ENCODE results near the gene MCTP2.

The MCTP2 gene

GRCh38 chr15:94277485-94277884 is 46.1 kb downstream of the MCTP2 start:
- peaks cover 21% of the 10 kb centered on the region for H3F3A ChIP-seq (ENCODE audit: insufficient read depth)
- H3K9me3 ChIP-seq (ENCODE audit: insufficient read depth, low read length) = no peaks in the 10 kb centered on the region
- H4K20me1 ChIP-seq (ENCODE audit: low read depth, low read length) = no peaks in the 10 kb centered on the region
- H3K27me3 ChIP-seq (ENCODE audit: low read length) = no peaks in the 10 kb centered on the region
- no peak for TF ChIP-seq EZH2phosphoT487 (conservative IDR thresholded peaks at IDR 0.05; ENCODE audit: low read length)
- H3K9me2 ChIP-seq (replicated peaks; ENCODE audit: insufficient read depth, low read length) = no peaks in the 10 kb centered on the region
- H3K79me2 ChIP-seq (ENCODE audit: insufficient read depth, low read length) = peaks cover 95% of the 10 kb centered on the region
- H2AFZ ChIP-seq (ENCODE audit: low read depth, low read length, severe bottlenecking) = no peak overlapping the region
- no peak overlapping the region for H3K9ac ChIP-seq (ENCODE audit: low read length)
- H3K4me3 ChIP-seq (ENCODE audit: insufficient read depth, low read length, poor library complexity, severe bottlenecking) = no peak overlapping the region
- no peak overlapping the region for H3K4me2 ChIP-seq (ENCODE audit: low read depth, low read length, poor library complexity, severe bottlenecking)
- peaks cover 25% of the 10 kb centered on the region for H3K36me3 ChIP-seq (ENCODE audit: low read length)
- H3K27ac ChIP-seq (ENCODE audit: low read depth, low read length) = peak overlapping the region; percentile 35; the same call in 1 of the 2 replicates

GRCh38 chr15:94279736-94280135 is 48.4 kb downstream of the MCTP2 start:
- Histone ChIP-seq H4K20me1 (ENCODE audit: low read depth, low read length) (no peaks in the 10 kb centered on the region), H2AFZ (ENCODE audit: low read depth, low read length, severe bottlenecking) (no peak overlapping the region), H3K27me3 (ENCODE audit: low read length) (no peaks in the 10 kb centered on the region), H3K9ac (ENCODE audit: low read length) (no peak overlapping the region), H3F3A (ENCODE audit: insufficient read depth) (peaks cover 21% of the 10 kb centered on the region), H3K79me2 (ENCODE audit: insufficient read depth, low read length) (peaks cover 96% of the 10 kb centered on the region), H3K9me3 (ENCODE audit: insufficient read depth, low read length) (no peaks in the 10 kb centered on the region), H3K27ac (ENCODE audit: low read depth, low read length) (peak overlapping the region; percentile 18; the same call in 1 of the 2 replicates), H3K36me3 (ENCODE audit: low read length) (peaks cover 25% of the 10 kb centered on the region), H3K4me2 (ENCODE audit: low read depth, low read length, poor library complexity, severe bottlenecking) (no peak overlapping the region), H3K4me3 (ENCODE audit: insufficient read depth, low read length, poor library complexity, severe bottlenecking) (no peak overlapping the region), H3K9me2 (replicated peaks; ENCODE audit: insufficient read depth, low read length) (no peaks in the 10 kb centered on the region)
- TF ChIP-seq CTCF (IDR thresholded peaks at IDR 0.05; ENCODE audit: insufficient read depth, low read length, poor library complexity, severe bottlenecking) (no peak), EZH2phosphoT487 (conservative IDR thresholded peaks at IDR 0.05; ENCODE audit: low read length) (no peak)

GRCh38 chr15:94280301-94280700 is 48.9 kb downstream of the MCTP2 start:
- Histone ChIP-seq H3K27ac (ENCODE audit: low read depth, low read length) (no peak overlapping the region), H4K20me1 (ENCODE audit: low read depth, low read length) (no peaks in the 10 kb centered on the region), H3K9me3 (ENCODE audit: insufficient read depth, low read length) (no peaks in the 10 kb centered on the region), H3K4me2 (ENCODE audit: low read depth, low read length, poor library complexity, severe bottlenecking) (no peak overlapping the region), H3K79me2 (ENCODE audit: insufficient read depth, low read length) (peaks cover 95% of the 10 kb centered on the region), H3F3A (ENCODE audit: insufficient read depth) (peaks cover 24% of the 10 kb centered on the region), H3K9ac (ENCODE audit: low read length) (no peak overlapping the region), H3K27me3 (ENCODE audit: low read length) (no peaks in the 10 kb centered on the region), H3K9me2 (replicated peaks; ENCODE audit: insufficient read depth, low read length) (no peaks in the 10 kb centered on the region), H3K36me3 (ENCODE audit: low read length) (peaks cover 25% of the 10 kb centered on the region), H3K4me3 (ENCODE audit: insufficient read depth, low read length, poor library complexity, severe bottlenecking) (no peak overlapping the region), H2AFZ (ENCODE audit: low read depth, low read length, severe bottlenecking) (no peak overlapping the region)
- no peak for TF ChIP-seq CTCF (IDR thresholded peaks at IDR 0.05; ENCODE audit: insufficient read depth, low read length, poor library complexity, severe bottlenecking)
- TF ChIP-seq EZH2phosphoT487 (conservative IDR thresholded peaks at IDR 0.05; ENCODE audit: low read length) = no peak

GRCh38 chr15:94282269-94283250 is 51.2 kb downstream of the MCTP2 start:
- no peak overlapping the region for H3K4me3 ChIP-seq (ENCODE audit: insufficient read depth, low read length, poor library complexity, severe bottlenecking)
- H3K27me3 ChIP-seq (ENCODE audit: low read length) = no peaks in the 10 kb centered on the region
- peaks cover 82% of the 10 kb centered on the region for H3K79me2 ChIP-seq (ENCODE audit: insufficient read depth, low read length)
- H3K4me2 ChIP-seq (ENCODE audit: low read depth, low read length, poor library complexity, severe bottlenecking) = peak overlapping the region; percentile 17
- no peaks in the 10 kb centered on the region for H4K20me1 ChIP-seq (ENCODE audit: low read depth, low read length)
- peaks cover 25% of the 10 kb centered on the region for H3K36me3 ChIP-seq (ENCODE audit: low read length)
- H3F3A ChIP-seq (ENCODE audit: insufficient read depth) = peaks cover 34% of the 10 kb centered on the region
- peak overlapping the region; percentile 27 for H3K27ac ChIP-seq (ENCODE audit: low read depth, low read length)
- TF ChIP-seq CTCF (IDR thresholded peaks at IDR 0.05; ENCODE audit: insufficient read depth, low read length, poor library complexity, severe bottlenecking) = no peak
- no peaks in the 10 kb centered on the region for H3K9me2 ChIP-seq (replicated peaks; ENCODE audit: insufficient read depth, low read length)
- no peaks in the 10 kb centered on the region for H3K9me3 ChIP-seq (ENCODE audit: insufficient read depth, low read length)
- no peak overlapping the region for H3K9ac ChIP-seq (ENCODE audit: low read length)
- no peak overlapping the region for H2AFZ ChIP-seq (ENCODE audit: low read depth, low read length, severe bottlenecking)
